Parathyroid adenoma (tissue), 2 donors: ENCODE data around the gene MED13L.
"Not testable (repeated sequence)": the region's sequence is repeated elsewhere in the genome, so short reads cannot be mapped to it uniquely, and the experiment has no call there.

Experiments
- H2AFZ ChIP-seq: fragments of 300-600 bp; sonication (generic); one replicate; pipeline ENCODE4 v1.7.0; 2017; ENCODE audit warnings: antibody characterized with exemption, mild to moderate bottlenecking
- H3K27ac ChIP-seq: fragments of 300-600 bp; sonication (generic); one replicate; pipeline ENCODE4 v1.7.0; 2017
- H3K27me3 ChIP-seq: fragments of 300-600 bp; sonication (generic); one replicate; pipeline ENCODE4 v1.7.0; 2017; ENCODE audit warnings: low read length; ENCODE audit not compliant: control insufficient read depth, insufficient read depth
- H3K36me3 ChIP-seq: fragments of 300-600 bp; sonication (generic); one replicate; pipeline ENCODE4 v1.7.0; 2017; ENCODE audit warnings: low read length; ENCODE audit not compliant: control insufficient read depth, insufficient read depth
- H3K4me1 ChIP-seq: fragments of 300-600 bp; sonication (generic); one replicate; pipeline ENCODE4 v1.7.0; 2017; ENCODE audit warnings: control low read depth
- H3K4me2 ChIP-seq: fragments of 300-600 bp; sonication (generic); one replicate; pipeline ENCODE4 v1.7.0; 2017; ENCODE audit warnings: low read length
- H3K4me3 ChIP-seq: fragments of 300-600 bp; sonication (generic); one replicate; pipeline ENCODE4 v1.7.0; 2017; ENCODE audit warnings: low read depth, low read length
- H3K79me2 ChIP-seq: fragments of 300-600 bp; sonication (generic); one replicate; pipeline ENCODE4 v1.7.0; 2017; ENCODE audit warnings: control low read depth
- H3K9ac ChIP-seq: fragments of 300-600 bp; sonication (generic); one replicate; pipeline ENCODE4 v1.7.0; 2017; ENCODE audit warnings: mild to moderate bottlenecking
- H3K9me3 ChIP-seq: fragments of 300-600 bp; sonication (generic); one replicate; pipeline ENCODE4 v1.7.0; 2017; ENCODE audit warnings: low read length; ENCODE audit not compliant: control insufficient read depth
- TF ChIP-seq, protein P1 (sequence below): fragments of 300-600 bp; sonication (generic); IDR thresholded peaks from one replicate; pipeline ENCODE4 v1.7.0; 2017; ENCODE audit warnings: antibody characterized with exemption, mild to moderate bottlenecking
- donor health status: primary hyperparathyroidism.

Gene MED13L

DNA sequence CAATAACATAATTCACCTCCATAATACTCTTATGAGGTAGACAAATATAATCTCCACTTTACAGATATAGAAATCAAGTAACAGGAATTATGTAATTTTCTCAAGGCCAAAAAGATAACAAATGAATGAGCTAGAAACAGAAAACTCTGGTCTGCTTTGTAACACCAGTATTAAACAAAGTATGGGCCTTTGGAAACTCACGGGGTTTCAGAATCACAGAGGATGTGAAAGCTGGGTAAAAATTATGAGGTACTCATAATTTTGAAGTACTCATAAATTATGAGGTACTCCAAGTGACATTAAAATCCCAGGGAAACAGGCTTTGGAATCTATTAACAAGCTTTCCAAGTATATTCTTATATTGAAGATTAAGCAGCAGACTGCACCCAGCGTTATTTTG, 140.2 kb downstream of the MED13L start:
- Histone ChIP-seq H3K4me2 (no peak overlapping the region), H3K9me3 (no peaks in the 10 kb centered on the region), H3K79me2 (peaks cover 43% of the 10 kb centered on the region), H3K4me1 (peaks cover 13% of the 10 kb centered on the region), H3K27me3 (no peaks in the 10 kb centered on the region), H2AFZ (no peak overlapping the region), H3K36me3 (no peaks in the 10 kb centered on the region), H3K9ac (no peak overlapping the region), H3K4me3 (no peak overlapping the region), H3K27ac (no peak overlapping the region)
- TF ChIP-seq, protein P1, sequence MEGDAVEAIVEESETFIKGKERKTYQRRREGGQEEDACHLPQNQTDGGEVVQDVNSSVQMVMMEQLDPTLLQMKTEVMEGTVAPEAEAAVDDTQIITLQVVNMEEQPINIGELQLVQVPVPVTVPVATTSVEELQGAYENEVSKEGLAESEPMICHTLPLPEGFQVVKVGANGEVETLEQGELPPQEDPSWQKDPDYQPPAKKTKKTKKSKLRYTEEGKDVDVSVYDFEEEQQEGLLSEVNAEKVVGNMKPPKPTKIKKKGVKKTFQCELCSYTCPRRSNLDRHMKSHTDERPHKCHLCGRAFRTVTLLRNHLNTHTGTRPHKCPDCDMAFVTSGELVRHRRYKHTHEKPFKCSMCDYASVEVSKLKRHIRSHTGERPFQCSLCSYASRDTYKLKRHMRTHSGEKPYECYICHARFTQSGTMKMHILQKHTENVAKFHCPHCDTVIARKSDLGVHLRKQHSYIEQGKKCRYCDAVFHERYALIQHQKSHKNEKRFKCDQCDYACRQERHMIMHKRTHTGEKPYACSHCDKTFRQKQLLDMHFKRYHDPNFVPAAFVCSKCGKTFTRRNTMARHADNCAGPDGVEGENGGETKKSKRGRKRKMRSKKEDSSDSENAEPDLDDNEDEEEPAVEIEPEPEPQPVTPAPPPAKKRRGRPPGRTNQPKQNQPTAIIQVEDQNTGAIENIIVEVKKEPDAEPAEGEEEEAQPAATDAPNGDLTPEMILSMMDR = no peak

DNA sequence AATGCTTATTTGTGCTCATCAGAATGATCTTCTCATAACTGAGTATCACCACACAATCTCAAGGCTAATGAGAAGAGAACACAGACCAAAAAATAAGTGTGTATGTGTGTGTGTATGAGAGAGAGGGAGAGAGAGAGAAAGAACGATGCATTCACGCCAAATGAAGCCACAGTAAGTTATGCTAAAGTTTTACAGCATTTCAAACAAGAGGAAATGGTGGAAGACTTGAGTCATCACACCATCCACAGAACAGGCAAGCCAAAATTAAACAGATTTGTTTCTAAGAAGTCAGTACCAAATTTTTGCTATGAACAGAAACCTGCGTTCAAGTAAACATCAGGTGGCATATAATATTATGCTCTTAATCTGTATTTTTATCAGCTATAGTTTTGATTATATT, 141.2 kb downstream of the MED13L start:
- peaks cover 13% of the 10 kb centered on the region for H3K4me1 ChIP-seq
- no peaks in the 10 kb centered on the region for H3K36me3 ChIP-seq
- no peak overlapping the region for H3K9ac ChIP-seq
- no peaks in the 10 kb centered on the region for H3K27me3 ChIP-seq
- no peak overlapping the region for H3K4me2 ChIP-seq
- peaks cover 42% of the 10 kb centered on the region for H3K79me2 ChIP-seq
- H2AFZ ChIP-seq = no peak overlapping the region
- H3K9me3 ChIP-seq = no peaks in the 10 kb centered on the region
- H3K4me3 ChIP-seq = no peak overlapping the region
- TF ChIP-seq, protein P1 = no peak
- no peak overlapping the region for H3K27ac ChIP-seq

DNA sequence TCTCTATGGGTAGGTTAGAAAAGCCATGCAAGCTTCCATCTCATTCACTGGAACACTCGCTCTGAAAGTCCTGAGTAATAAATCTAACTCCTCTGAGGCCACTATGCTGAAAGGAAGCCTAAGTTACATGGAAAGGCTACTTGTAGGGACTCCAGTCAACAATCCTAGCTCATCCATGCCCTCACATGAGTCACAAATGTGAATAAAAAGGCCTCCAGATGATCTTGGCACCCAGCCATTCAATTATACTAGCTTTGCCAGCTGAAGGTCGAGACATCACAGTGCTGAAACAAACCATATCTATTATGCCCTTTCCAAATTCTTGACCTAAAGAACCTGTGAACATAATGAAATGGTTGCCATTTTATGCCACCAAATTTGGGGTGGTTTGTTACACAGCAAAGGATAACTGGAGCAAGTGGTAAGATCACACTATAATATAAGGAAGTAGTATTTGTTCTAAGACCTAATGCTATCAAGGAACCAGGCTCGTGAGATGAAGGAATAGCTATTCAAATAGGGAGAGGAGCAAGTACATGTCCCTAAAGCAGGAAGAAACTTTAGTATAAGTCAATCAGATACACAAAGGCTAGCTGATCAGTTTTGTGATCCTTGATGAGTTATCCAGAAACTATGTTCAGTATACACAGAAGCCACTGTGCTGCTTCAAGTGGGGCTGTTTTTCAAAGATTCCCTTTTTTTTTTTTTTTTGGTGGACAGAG, 142.1 kb downstream of the MED13L start:
- H3K36me3 ChIP-seq = no peaks in the 10 kb centered on the region
- peaks cover 42% of the 10 kb centered on the region for H3K79me2 ChIP-seq
- no peak overlapping the region for H3K4me2 ChIP-seq
- no peak overlapping the region for H2AFZ ChIP-seq
- no peaks in the 10 kb centered on the region for H3K27me3 ChIP-seq
- H3K27ac ChIP-seq = no peak overlapping the region
- no peak overlapping the region for H3K9ac ChIP-seq
- H3K4me3 ChIP-seq = no peak overlapping the region
- TF ChIP-seq, protein P1 = no peak
- H3K9me3 ChIP-seq = no peaks in the 10 kb centered on the region
- H3K4me1 ChIP-seq = peaks cover 15% of the 10 kb centered on the region

DNA sequence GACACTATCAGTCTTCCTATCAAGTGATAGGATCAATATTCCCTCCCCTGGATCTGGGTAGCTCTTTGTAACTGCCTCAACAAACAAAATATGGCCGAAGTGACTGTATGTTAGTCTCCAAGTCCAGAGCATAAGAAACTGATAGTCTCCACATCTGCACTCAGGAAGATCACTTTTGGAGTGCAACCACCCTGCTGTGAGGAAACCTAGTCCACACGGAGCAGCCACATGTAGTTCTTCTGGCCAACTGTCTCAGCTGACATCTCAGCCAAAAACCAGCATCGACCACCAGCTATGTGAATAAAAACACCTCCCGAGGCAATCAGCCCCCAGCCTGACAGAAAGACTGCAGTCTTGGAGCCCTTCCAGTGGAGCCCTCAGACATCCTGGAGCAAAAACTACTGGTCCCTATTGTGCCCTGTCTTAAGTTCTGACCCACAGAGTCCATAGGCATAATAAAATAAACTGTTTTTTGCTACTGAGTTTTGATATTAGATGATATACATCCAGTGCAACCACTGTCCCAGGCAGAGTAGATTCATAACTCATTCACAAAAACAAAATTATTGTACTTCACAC, 143.8 kb downstream of the MED13L start:
- Histone ChIP-seq H3K4me3 (no peak overlapping the region), H3K9me3 (no peaks in the 10 kb centered on the region), H3K27me3 (no peaks in the 10 kb centered on the region), H2AFZ (no peak overlapping the region), H3K79me2 (peaks cover 43% of the 10 kb centered on the region), H3K9ac (no peak overlapping the region), H3K4me2 (no peak overlapping the region), H3K36me3 (no peaks in the 10 kb centered on the region), H3K4me1 (peaks cover 18% of the 10 kb centered on the region), H3K27ac (no peak overlapping the region)
- TF ChIP-seq, protein P1 = no peak

DNA sequence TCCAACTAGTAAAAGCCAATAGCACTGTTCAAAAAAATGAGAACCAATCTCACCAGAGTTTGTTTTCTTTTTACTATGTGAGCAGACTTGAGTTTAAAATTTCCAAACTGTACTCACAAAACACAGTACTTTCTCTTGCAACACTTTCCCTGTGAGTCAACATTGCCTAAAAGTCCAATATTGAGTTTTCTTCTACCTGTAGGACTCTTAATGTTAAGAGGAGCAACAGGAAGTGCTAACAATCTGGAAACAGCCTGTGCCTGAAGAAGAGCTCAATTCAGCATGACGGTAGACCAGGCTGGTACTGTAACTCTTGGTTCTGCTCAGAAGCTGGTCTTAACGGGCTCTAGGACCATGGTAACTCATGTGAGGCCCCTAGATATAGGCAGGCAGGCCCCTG, 144.3 kb downstream of the MED13L start:
- H3K36me3 ChIP-seq = no peaks in the 10 kb centered on the region
- H3K4me3 ChIP-seq = no peak overlapping the region
- no peaks in the 10 kb centered on the region for H3K27me3 ChIP-seq
- peaks cover 41% of the 10 kb centered on the region for H3K79me2 ChIP-seq
- peaks cover 18% of the 10 kb centered on the region for H3K4me1 ChIP-seq
- H3K9me3 ChIP-seq = no peaks in the 10 kb centered on the region
- H3K9ac ChIP-seq = no peak overlapping the region
- no peak overlapping the region for H3K27ac ChIP-seq
- TF ChIP-seq, protein P1 = no peak
- no peak overlapping the region for H2AFZ ChIP-seq
- no peak overlapping the region for H3K4me2 ChIP-seq

DNA sequence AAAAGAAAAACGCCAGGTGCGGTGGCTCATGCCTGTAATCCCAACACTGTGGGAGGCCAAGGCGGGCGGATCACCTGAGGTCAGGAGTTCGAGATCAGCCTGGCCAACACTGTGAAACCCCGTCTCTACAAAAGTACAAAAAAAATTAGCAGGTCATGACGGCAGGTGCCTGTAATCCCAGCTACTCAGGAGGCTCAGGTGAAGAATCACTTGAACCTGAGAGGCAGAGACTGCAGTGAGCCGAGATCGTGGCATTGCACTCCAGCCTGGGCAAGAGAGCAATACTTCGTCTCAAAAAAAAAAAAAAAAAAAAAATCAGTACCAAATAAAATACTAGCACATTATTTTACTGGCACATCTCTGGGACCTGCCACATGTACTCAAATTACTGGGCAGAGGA, 145.5 kb downstream of the MED13L start:
- H3K4me1 ChIP-seq = peaks cover 18% of the 10 kb centered on the region
- H3K27me3 ChIP-seq, H2AFZ ChIP-seq, H3K4me3 ChIP-seq, H3K9ac ChIP-seq, H3K9me3 ChIP-seq, H3K36me3 ChIP-seq, H3K4me2 ChIP-seq, H3K27ac ChIP-seq: not testable (repeated sequence)
- H3K79me2 ChIP-seq = peaks cover 46% of the 10 kb centered on the region
